GM18858 (cell line): ENCODE results near the gene SMIM13.
A peak's percentile ranks its signal among the peaks of the same experiment; 100 is the strongest.

Experiments used
- ATAC-seq: cut with Tn5 transposase; IDR thresholded peaks from one replicate; pipeline ENCODE4 v1.9.1; 2021; ENCODE audit not compliant: unreplicated experiment

SMIM13 gene

DNA sequence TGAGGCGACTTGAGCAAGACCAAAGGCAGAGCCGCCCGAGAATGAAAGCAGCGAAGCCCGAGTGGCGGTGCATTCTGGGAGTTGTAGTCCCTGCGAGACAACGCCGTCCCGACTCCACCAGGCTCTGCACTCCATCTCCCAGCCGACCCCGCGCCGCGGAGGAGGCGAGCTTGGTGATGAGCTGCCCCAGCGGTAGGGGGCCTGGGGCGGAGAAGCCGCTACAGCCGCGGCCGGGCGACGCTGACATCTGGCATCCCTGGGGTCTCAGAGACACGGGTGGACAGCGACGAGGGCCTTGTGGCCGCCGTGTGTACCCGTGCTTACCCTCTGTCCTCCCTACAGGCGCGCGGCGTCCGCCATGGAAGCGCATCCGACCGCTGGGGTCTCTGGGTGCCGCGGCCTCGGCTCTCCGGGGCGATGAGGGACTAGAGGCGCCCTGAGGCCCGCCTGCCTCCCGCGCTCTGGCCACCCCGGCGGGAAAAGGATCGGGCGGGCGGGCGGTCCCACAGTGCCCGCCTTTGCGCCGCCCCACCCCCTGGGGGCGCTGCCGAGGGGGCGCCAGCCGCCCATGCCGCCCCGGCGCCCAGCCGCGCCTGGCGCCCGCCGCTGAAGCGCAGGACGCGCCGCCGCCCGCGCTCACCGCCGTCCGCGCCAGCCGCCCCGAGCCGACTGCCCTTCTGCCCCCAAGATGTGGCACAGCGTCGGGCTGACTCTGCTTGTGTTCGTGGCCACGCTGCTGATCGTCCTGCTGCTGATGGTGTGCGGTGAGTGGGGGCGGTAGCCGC lies at the start of gene SMIM13:
Gene SMIM13, plus strand, starts transcription at position 209 of the 785 bp plus-strand sequence. Its CDS starts 480 bp downstream, at position 689.
- ATAC-seq: peak; percentile 81

DNA sequence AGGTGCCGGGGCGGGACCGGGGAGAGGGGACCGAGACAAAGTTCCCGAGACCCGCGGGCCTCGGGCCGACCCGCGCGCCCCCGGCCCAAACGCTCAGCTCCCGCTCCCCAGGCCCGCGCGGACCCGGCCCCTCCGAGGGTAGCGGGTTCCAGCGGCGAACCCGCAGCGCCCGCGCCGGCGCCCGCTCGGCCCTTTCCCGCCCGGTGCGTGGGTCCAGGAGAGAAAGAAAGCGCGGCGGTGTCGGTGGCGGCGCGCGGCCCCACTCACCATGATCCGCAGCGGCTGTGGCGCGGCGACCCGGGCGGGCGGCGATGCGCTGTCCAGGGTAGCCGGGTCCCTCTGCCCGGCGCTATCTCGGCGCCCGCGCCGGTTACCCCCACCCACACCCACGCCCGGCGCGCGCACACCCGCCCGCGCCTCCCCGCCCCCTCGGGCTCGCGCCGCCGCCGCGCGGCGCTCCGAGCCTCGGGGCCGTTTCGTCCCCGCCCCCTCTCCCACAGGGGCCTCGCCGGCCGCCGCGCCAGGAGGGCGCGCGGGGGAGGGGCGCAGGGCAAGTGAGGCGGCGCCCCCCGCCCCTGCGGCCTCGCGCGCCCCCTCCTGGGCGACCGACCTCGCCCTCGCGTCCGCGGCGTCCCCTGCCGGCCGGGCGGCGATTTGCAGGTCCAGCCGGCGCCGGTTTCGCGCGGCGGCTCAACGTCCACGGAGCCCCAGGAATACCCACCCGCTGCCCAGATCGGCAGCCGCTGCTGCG lies 49.5 kb upstream of the SMIM13 start, which contains the start of gene ELOVL2:
Gene ELOVL2, minus strand, starts transcription at position 345 of the 751 bp plus-strand sequence. Its CDS starts 75 bp downstream, at position 270.
- ATAC-seq: no peak

DNA sequence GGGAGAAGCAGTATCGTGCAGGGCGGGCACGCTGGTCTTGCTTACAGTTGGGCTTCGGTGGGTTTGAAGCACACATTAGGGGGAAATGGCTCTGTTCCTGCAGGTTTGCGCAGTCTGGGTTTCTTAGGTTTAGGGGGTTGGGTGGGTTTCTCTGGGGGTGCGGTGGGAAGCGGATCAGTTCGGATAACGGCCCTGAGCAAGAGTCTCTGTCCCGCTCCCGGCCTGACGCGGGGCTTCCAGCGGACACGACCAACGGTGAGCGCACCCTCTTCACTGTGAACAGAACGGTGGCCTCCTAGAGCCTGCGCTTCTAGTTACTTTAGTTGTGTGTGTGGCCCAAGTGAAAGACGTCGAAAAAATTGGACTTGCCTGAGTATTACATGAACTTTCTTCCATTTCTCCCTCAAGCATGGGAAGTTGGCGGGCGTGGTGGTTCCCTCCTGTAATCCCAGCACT lies 48.9 kb upstream of the SMIM13 start:
- ATAC-seq: no peak

DNA sequence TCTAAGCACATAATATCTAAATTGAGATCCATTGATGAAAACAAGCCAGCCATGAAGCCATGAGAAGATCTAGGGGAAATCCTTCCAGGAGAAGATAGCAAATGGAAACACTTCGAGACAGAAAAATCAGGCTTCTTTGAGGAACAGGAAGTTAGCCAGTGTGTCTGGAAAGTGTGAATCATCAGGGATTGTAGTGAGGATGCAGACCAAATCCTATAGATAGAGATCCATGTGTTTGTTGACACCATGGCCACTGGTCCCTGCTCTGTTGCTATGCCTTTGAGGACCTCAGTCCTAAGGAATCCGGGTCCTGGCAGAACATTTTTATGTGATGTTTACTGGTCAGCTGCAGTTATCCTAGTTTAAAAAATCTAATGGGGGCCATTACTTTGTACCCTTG lies 42.9 kb upstream of the SMIM13 start:
- ATAC-seq: no peak

DNA sequence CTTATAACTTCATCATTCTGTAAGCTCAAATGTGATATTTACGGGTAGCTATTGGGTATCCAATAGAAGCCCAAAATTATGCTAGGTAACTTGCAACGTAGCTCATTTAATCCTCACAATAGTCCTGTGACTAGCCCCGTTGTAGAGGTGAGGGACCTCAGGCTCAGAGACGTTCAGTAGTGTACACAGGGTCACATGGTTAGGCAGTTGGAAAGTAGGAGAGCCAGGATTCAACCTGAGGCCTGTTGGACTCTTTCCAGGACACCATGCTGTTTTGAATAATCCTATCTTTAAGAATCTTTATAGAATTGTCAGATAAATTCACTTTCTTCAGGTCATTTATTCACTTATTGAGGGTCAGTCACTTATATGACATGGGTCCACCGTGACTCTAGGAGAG lies 40.3 kb upstream of the SMIM13 start:
- no peak for ATAC-seq

DNA sequence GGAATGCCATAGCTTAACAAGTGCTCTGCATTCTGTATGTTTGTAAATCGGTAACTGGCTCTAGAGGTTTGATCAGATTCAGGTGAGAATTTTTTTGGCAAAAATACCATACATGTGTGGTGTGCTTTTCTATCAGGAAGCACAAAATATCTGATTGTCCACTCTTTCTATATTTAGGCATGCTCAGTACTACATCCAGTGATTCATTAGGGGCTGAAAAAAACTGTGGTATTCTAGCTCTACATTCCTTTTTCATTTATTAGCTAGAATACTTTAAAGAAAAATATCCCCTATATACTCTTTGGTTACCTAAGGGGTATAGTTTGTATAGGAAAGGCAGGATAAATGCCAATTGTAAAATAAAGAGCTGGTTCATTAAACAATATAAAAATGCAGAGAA lies 38.9 kb upstream of the SMIM13 start:
- ATAC-seq: no peak

DNA sequence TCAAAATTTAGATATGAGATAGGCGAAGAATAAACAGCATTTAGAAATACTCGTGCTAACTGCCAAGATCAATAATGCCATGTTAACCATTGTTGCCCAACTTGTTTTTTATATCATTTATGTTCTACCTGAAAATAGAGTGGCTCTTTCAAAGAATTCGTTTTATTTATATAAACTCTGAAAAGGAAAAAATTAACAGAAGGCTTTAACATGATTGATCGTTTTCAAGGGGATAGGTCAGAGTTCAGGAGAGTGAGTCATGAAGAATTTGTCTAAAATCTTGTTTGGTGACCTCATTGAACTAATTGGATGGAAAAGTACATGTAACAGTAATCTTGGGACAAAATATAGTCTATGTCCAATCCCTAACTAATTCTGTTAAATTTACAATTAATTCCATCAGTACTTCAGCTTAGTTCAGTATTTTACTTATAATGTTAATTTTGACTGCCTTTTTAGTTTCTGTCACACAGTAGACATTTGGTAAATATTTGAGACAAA lies 38.5 kb upstream of the SMIM13 start:
- ATAC-seq: no peak

DNA sequence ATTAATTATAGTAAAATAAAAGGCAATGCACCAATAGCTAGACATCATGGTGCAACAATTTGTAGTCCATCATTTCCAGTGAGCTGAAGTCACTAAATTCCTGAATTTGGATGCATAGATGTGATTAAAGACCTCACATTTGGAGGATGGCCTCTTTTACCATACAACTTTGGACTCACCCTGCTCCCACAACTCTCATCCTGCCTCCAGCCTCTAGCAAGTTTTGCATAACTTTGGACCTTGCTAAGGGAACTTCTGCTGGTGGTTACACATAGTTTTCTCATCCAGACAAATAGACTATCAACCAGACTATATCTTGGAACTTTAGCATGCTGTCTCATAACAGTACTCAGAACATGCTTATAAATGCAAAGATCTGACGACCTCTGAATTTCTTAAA lies 36.8 kb upstream of the SMIM13 start:
- ATAC-seq: no peak

DNA sequence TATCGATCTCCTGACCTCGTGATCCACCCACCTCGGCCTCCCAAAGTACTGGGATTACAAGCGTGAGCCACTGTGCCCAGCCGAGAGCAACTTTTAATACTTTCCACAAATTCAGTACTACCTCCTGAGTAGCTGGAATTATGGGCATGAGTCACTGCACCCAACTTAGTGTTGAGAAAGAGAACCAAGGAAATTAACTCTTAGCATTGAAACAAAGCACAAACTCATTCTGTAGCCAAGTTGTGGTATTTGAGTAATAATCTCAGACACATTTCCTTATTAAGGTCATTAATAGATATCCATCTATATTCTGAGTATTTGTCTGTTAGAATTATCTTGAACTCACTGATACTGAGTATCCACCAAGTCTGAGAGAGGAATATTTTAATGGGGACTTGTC lies 35.2 kb upstream of the SMIM13 start:
- no peak for ATAC-seq

DNA sequence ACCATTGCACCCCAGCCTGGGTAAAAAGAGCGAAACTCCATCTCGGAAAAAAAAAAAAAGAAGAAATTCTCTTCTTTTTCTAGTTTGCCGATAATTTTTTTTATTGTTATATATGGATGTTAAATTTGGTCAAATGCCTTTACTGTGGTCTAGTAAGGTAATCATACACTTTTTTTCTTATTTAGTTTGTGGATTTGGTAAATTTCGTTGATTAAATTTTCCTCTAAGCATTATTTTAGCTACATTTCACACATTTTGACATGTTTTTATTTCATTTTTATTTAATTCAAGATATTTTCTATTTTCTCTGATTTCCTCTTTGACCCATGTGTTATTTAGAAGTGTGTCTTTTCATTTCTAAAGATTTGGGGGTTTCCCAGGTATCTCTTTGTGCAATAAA lies 31.6 kb upstream of the SMIM13 start:
- ATAC-seq: no peak

DNA sequence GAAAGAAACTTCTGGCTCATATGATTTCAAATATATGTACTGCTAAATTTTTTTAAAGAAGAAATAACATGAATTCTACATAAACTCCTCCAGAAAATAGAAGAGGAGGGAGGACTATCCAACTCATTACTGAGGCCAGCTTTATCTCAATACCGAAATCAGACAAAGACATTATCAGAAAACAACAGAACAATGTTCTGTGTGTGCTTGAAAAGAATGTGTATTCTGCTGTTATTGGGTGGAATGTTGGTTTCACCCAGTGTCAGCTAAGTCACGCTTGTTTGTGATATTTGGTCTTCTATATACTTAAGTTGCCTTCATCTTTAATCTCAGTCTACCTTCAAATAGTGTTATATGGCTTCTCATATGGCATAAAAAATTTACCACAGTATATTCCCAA lies 30.9 kb upstream of the SMIM13 start:
- ATAC-seq: no peak

DNA sequence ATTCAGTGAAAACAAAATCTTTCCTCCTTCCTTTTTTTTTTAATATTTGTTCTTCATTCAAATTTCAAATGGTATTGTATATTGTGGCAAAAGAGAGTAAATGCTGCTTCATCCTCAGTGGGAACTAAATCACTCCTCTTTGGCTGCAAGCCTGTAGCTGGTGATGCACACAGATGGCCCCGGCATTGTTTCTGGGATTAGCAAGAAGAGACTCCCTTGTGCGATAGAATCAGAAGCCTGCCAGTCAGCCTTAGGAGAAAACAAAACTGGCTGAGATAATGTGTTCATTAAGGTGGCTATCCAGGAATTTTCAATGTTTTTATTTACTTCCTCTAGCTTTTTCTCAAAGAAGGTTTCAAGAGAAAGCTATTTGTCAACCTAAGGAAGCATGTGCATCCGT lies 28.8 kb upstream of the SMIM13 start:
- ATAC-seq: no peak

DNA sequence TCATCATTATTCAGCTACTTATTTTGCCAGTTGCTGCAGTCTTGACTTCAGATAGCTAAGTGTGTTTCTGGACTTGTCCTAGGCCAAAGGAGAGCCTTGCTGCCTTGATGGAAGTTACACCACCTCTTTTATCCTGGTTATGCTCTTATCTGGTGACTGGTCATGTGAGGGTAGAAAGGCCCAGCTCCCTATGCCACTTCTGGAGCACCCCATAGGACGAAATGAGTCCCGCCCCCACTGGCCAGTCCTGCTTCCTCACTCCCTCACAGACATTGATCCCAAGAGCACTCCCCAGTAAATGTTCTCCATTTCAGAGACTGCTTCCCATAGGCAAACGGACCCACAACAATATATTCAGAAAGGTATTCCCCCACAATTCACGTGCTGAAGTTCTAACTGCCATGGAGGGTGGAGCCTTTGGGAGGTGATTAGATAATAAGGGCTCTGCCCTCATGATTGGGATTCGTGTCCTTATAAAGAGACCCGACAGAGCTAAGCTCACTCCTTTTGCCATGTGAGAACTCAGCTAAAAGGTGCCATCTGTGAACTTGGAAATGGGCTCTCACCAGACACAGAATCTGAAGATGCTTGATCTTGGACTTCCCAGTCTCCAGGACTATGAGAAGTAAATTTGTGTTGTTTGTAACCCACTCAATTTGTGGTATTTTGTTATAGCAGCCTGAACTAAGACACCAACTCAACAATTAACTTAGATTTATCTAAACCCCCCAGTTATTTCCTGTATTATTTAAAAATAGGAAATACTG lies 28.0 kb upstream of the SMIM13 start:
- no peak for ATAC-seq

DNA sequence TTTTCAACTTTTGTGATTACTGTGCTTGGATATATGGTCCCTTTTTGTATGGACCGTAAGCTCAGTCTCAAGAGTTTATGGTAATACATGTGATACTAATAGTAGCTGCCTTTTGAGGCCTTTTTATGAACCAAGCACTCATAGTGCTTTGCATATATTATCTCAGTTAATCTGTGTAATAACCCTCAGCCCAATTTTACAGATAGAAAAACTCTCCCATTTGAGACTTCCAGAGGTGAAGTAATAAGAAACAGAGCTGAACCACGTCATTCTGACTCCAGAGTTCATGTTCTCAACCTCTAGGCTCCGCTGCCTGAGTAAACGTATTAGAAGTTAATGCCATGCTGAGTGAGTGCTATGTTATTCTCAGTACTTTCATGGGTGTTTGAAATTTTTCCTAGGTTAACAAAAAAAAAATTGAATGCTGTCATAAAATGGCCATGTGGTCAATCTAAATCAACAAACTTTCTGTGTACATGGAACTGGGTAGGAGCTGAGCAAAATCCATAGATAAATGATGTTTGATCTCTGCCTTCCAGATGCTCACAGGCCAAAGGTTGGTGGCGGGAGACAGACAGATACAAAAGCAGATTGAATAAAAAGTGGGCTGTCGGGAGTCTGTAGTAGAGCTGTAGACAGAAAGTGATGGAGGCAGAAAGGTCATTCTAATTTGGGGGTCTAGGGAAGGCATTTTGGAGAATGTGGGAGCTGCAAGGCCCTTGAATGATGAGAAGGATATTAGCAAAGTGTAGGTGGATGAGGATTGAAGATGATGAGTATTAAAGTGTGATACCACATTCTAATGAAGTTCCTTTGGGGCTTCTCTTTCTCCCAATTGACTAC lies 26.9 kb upstream of the SMIM13 start:
- ATAC-seq: no peak

DNA sequence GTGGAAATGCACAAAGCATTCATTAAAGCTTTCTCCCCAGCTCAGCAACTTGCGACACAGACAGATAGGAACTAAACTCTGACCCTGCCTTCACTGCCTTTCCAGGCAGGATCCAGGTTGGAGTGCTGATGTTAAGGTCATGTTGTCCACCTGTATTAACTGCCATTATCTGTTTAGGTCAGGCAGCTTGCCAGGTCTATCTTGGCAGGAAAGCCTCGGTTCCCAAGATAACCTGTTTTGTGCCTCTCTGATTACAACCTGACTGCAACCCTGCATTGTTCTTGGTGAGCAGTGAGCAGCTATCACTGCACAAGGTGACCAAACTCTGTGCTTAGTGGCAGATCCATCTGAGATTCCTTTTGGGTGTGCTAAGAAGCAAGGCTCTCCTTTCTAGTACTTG lies 26.3 kb upstream of the SMIM13 start:
- ATAC-seq: no peak

DNA sequence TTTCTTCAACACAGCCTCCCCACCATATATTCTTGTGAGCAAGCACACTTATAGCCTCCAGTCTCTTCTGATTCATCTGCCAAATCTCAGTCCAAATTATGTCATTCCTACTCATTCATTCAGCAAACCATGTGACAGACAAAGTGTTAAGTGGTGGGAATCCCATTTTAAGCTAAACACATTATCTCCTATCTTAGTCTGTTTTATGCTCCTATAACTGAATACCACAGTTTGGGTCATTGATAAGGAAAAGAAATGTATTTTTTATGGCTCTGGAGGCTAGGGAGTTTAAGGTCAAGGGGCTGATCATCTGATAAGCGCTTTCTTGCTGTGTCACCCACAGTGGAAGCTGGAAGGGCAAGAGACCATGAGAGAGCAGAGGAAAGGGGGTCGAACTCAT lies 23.9 kb upstream of the SMIM13 start:
- no peak for ATAC-seq

DNA sequence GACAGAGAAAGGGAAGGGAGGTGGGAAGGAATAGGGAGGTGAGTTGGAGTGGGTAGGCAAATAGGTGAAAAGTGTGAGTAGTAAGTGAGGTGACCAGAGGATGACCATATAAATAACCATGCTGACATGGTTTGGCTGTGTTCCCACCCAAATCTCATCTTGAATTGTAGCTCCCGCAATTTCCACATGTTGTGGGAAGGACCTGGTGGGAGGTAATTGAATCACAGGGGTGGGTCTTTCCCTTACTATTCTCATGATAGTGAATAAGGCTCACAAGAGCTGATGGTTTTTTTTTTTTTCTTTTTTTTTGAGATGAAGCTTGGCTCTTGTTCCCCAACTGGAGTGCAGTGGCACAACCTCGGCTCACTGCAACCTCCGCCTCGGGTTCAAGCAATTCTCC lies 21.5 kb upstream of the SMIM13 start:
- no peak for ATAC-seq

DNA sequence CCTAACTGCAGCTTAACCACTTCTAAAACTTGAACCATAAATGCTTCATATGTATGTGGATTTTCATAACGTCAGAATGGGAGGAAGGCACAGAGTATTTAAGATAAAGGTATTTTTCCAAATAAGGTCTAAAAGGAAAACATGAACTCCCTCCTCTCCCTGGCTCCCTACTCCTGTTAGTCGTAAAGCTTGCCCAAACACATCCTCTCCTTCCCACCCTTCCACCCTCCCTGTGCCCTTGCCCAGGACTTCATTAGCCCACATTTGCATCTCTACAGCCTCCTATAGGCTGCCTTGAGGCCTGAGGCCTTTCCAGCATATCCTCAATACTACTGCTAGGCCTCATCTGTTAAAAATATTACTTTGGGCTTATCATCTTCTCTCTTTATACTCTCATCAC lies 17.1 kb upstream of the SMIM13 start:
- no peak for ATAC-seq

DNA sequence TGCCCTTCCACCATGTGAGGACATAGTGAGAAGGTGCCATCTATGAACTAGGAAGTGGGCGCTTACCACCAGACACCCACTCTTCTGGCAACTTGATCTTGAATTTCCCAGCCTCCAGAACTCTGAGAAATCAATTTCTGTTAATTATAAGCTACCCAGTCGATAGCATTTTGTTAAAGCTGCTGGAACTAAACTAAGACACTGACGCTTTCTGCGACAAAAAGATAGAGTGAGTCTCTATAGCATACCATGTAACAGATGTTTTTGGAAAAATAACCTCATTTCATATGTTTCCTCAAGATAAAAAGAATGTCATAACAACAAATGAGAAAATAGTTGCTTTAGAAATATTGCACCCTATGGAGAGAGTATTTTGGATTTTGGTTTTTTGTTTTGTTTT lies 15.4 kb upstream of the SMIM13 start:
- ATAC-seq: no peak

DNA sequence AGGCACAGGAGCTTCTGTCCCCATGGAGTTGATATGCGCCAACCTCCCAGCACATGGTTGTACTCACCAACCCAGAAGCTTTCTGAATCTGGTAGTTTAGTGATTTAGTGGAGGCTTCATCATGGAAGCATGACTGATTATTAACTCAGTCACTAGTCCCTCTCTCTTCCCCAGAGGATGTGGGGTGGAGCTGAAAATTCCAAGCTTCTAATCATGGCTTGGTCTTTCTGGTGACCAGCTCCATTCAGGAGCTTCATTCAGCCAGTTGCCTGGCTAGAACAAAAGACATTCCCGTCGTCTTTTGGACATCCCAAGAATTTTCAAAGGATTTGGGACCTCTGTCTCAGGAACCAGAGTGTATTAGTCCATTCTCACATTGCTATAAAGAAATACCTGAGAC lies 13.3 kb upstream of the SMIM13 start:
- no peak for ATAC-seq
